Neural progenitor cell (in vitro differentiated cells): ENCODE results near the gene TOR1AIP2. TPM values are rescaled to one million over a fixed set of nuclear protein-coding genes. Genes with fewer than 3 reads are reported as not detected.

Experiments
- DNase-seq: peaks from one replicate; pipeline ENCODE4 v3.0.0-alpha.2; 2016; ENCODE audit warnings: low spot score
- H2AFZ ChIP-seq: fragments of 200-600 bp; sonication (generic); replicated peaks from 2 replicates; pipeline ENCODE4 v1.6.1; 2016; ENCODE audit warnings: antibody characterized with exemption
- H3F3A ChIP-seq: fragments of 200-600 bp; sonication (generic); 2 replicates; pipeline ENCODE4 v1.6.1; 2016; ENCODE audit warnings: antibody characterized with exemption, low read depth
- H3K27ac ChIP-seq: fragments of 200-600 bp; sonication (generic); 2 replicates; pipeline ENCODE4 v1.5.1; 2016; ENCODE audit warnings: mild to moderate bottlenecking
- H3K27me3 ChIP-seq: fragments of 200-600 bp; sonication (generic); 2 replicates; pipeline ENCODE4 v1.6.1; 2016; ENCODE audit warnings: mild to moderate bottlenecking, moderate library complexity
- H3K36me3 ChIP-seq: fragments of 200-600 bp; sonication (generic); 2 replicates; pipeline ENCODE4 v1.5.1; 2016
- H3K4me1 ChIP-seq: fragments of 200-600 bp; sonication (generic); 2 replicates; pipeline ENCODE4 v1.6.1; 2016; ENCODE audit warnings: mixed run types
- H3K4me2 ChIP-seq: fragments of 200-600 bp; sonication (generic); 2 replicates; pipeline ENCODE4 v1.6.1; 2016
- H3K4me3 ChIP-seq: fragments of 200-600 bp; sonication (generic); 2 replicates; pipeline ENCODE4 v1.5.1; 2016
- H3K79me2 ChIP-seq: fragments of 200-600 bp; sonication (generic); 2 replicates; pipeline ENCODE4 v1.6.1; 2016; ENCODE audit warnings: low read depth
- H3K9ac ChIP-seq: fragments of 200-600 bp; sonication (generic); 2 replicates; pipeline ENCODE4 v1.6.1; 2016
- H3K9me3 ChIP-seq: fragments of 200-600 bp; sonication (generic); 2 replicates; pipeline ENCODE4 v1.5.1; 2016; ENCODE audit warnings: low read depth
- H4K20me1 ChIP-seq: fragments of 200-600 bp; sonication (generic); 2 replicates; pipeline ENCODE4 v1.6.1; 2016; ENCODE audit warnings: low read depth
- H3K27ac Mint-ChIP-seq: 3 replicates; pipeline ENCODE4 v1.8.0; 2021; ENCODE audit warnings: mixed read lengths
- H3K27me3 Mint-ChIP-seq: 2 replicates; pipeline ENCODE4 v1.8.0; 2022; ENCODE audit warnings: low read depth, mild to moderate bottlenecking, inconsistent platforms, moderate library complexity, mixed read lengths; ENCODE audit not compliant: insufficient read depth
- H3K36me3 Mint-ChIP-seq: 3 replicates; pipeline ENCODE4 v1.8.0; 2021; ENCODE audit warnings: mixed read lengths
- H3K4me1 Mint-ChIP-seq: 3 replicates; pipeline ENCODE4 v1.8.0; 2021; ENCODE audit warnings: mixed read lengths
- H3K4me3 Mint-ChIP-seq: 3 replicates; pipeline ENCODE4 v1.8.0; 2021; ENCODE audit warnings: mild to moderate bottlenecking, moderate library complexity, mixed read lengths
- H3K9me3 Mint-ChIP-seq: 3 replicates; pipeline ENCODE4 v1.8.0; 2020; ENCODE audit warnings: mixed read lengths
- EZH2 ChIP-seq: fragments of 200-600 bp; sonication (generic); IDR thresholded peaks from 2 replicates; pipeline ENCODE4 v1.6.1; 2017; ENCODE audit warnings: antibody characterized with exemption, mild to moderate bottlenecking, moderate library complexity
- EZH2phosphoT487 ChIP-seq: fragments of 200-600 bp; sonication (generic); IDR thresholded peaks from 2 replicates; pipeline ENCODE4 v1.6.1; 2017; ENCODE audit warnings: antibody characterized with exemption
- total RNA-seq: library from RNA; depleted of rRNA; stranded (reverse); fragments of >200 nt; gene quantifications from 2 replicates; pipeline ENCODE4 v1.2.3, GENCODE V29; 2015; ENCODE audit warnings: low replicate concordance
- TF ChIP-seq, protein P1 (sequence below): fragments of 200-600 bp; sonication (generic); IDR thresholded peaks from 2 replicates; pipeline ENCODE4 v1.5.1; 2017; ENCODE audit warnings: antibody characterized with exemption, mild to moderate bottlenecking

The TOR1AIP2 gene
- total RNA-seq, 1 donor from 2014 or later = 89.5 TPM

DNA sequence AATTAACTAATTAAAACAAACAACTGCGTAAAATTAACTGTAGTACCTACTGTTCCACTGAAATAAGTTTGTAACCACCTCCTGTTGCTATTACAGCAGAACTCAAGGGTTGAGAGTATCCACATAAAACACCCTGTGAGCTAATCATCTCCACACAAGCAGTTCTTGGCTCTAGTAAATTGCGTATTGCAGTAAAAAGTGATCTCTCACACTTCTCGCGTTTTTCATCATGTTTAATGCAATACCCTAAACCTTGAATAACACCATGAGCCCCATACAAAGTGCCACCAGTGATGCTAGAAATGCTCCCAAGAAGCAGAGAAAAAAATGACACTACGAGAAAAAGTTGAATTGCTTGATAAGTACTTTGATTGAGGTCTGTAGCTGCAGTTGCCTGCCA is 47.7 kb upstream of the TOR1AIP2 start:
- peaks cover 20% of the 10 kb centered on the region for H3K4me1 Mint-ChIP-seq
- Histone ChIP-seq H3K4me1 (peaks cover 15% of the 10 kb centered on the region), H4K20me1 (no peaks in the 10 kb centered on the region), H3K9me3 (no peaks in the 10 kb centered on the region), H3K9ac (no peak overlapping the region), H3K4me2 (no peak overlapping the region), H3K79me2 (no peaks in the 10 kb centered on the region), H3K27me3 (no peaks in the 10 kb centered on the region), H2AFZ (no peak overlapping the region), H3K4me3 (no peak overlapping the region), H3K36me3 (no peaks in the 10 kb centered on the region), H3K27ac (no peak overlapping the region), H3F3A (peaks cover 13% of the 10 kb centered on the region)
- H3K36me3 Mint-ChIP-seq = no peaks in the 10 kb centered on the region
- H3K9me3 Mint-ChIP-seq = no peaks in the 10 kb centered on the region
- H3K27ac Mint-ChIP-seq = no peak overlapping the region
- no peaks in the 10 kb centered on the region for H3K27me3 Mint-ChIP-seq
- TF ChIP-seq, protein P1, sequence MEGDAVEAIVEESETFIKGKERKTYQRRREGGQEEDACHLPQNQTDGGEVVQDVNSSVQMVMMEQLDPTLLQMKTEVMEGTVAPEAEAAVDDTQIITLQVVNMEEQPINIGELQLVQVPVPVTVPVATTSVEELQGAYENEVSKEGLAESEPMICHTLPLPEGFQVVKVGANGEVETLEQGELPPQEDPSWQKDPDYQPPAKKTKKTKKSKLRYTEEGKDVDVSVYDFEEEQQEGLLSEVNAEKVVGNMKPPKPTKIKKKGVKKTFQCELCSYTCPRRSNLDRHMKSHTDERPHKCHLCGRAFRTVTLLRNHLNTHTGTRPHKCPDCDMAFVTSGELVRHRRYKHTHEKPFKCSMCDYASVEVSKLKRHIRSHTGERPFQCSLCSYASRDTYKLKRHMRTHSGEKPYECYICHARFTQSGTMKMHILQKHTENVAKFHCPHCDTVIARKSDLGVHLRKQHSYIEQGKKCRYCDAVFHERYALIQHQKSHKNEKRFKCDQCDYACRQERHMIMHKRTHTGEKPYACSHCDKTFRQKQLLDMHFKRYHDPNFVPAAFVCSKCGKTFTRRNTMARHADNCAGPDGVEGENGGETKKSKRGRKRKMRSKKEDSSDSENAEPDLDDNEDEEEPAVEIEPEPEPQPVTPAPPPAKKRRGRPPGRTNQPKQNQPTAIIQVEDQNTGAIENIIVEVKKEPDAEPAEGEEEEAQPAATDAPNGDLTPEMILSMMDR = no peak
- no peak for TF ChIP-seq EZH2phosphoT487
- no peak for TF ChIP-seq EZH2
- H3K4me3 Mint-ChIP-seq = no peak overlapping the region
- no peak for DNase-seq

DNA sequence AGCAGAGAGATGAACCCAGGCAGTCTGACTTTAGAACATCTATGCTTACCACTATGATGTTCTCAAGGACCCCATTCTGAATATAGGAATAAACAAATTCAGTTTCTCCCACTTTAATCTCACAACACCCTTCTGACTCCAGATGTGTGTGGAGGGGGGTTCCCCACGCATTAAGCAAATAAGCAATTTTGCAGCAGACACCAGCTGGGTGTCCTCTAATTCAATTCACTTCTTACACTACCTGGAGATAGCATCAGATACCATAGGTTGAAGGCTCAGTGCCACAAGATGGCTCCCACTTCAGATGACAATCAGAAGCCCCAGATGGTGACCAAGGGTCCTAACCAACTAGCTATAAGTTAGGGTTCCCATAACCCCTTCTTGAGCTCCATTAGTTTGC is 46.7 kb upstream of the TOR1AIP2 start:
- DNase-seq = no peak
- TF ChIP-seq EZH2 = no peak
- TF ChIP-seq, protein P1 = no peak
- TF ChIP-seq EZH2phosphoT487 = no peak
- Histone ChIP-seq H3K27ac (no peak overlapping the region), H3K4me1 (peaks cover 15% of the 10 kb centered on the region), H3K9me3 (no peaks in the 10 kb centered on the region), H3F3A (peaks cover 13% of the 10 kb centered on the region), H3K79me2 (no peaks in the 10 kb centered on the region), H3K27me3 (no peaks in the 10 kb centered on the region), H4K20me1 (no peaks in the 10 kb centered on the region), H3K36me3 (peaks cover 2% of the 10 kb centered on the region), H3K4me2 (no peak overlapping the region), H3K4me3 (no peak overlapping the region), H2AFZ (no peak overlapping the region), H3K9ac (no peak overlapping the region)
- no peaks in the 10 kb centered on the region for H3K9me3 Mint-ChIP-seq
- H3K36me3 Mint-ChIP-seq = peaks cover 4% of the 10 kb centered on the region
- H3K4me3 Mint-ChIP-seq = no peak overlapping the region
- H3K27ac Mint-ChIP-seq = no peak overlapping the region
- no peaks in the 10 kb centered on the region for H3K27me3 Mint-ChIP-seq
- peaks cover 16% of the 10 kb centered on the region for H3K4me1 Mint-ChIP-seq

DNA sequence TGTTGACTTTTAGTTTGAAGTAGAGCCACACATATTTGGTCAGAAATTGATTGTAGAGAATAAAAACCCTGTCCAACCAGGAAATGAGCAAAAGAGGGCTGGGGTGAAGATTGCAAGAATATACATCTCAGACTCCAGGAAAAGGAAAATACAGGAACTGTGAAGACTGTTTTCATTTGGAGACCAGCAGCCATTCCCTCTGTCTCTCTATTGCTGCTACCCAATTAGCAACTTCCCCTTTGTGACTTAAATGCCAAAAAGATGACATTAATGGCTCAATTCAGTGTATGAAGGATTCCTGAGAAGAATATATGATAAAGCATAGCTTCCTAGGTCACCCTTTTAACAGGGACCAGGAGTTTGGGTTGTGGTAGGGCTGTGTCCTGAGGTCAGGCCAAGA is 45.4 kb upstream of the TOR1AIP2 start:
- H3K4me2 ChIP-seq = no peak overlapping the region
- H3K36me3 ChIP-seq = peaks cover 4% of the 10 kb centered on the region
- no peaks in the 10 kb centered on the region for H3K9me3 ChIP-seq
- TF ChIP-seq EZH2phosphoT487 (no peak), EZH2 (no peak)
- TF ChIP-seq, protein P1 = no peak
- H3K4me3 ChIP-seq = no peak overlapping the region
- H3K79me2 ChIP-seq = no peaks in the 10 kb centered on the region
- no peak overlapping the region for H3K27ac Mint-ChIP-seq
- no peaks in the 10 kb centered on the region for H4K20me1 ChIP-seq
- H3K9me3 Mint-ChIP-seq = no peaks in the 10 kb centered on the region
- H3K4me1 ChIP-seq = peaks cover 15% of the 10 kb centered on the region
- no peak overlapping the region for H2AFZ ChIP-seq
- H3K36me3 Mint-ChIP-seq = peaks cover 12% of the 10 kb centered on the region
- no peak for DNase-seq
- H3K27me3 Mint-ChIP-seq = no peaks in the 10 kb centered on the region
- peaks cover 16% of the 10 kb centered on the region for H3K4me1 Mint-ChIP-seq
- H3K4me3 Mint-ChIP-seq = no peak overlapping the region
- no peak overlapping the region for H3K9ac ChIP-seq
- H3K27me3 ChIP-seq = no peaks in the 10 kb centered on the region
- H3F3A ChIP-seq = peaks cover 13% of the 10 kb centered on the region
- H3K27ac ChIP-seq = no peak overlapping the region
